PC-3 (cell line): ENCODE measurements around the gene PELO. TPM values are rescaled to one million over a fixed set of nuclear protein-coding genes. Genes with fewer than 3 reads are reported as not detected.

Experiments used
- ATAC-seq: fragments of 200-7000 bp; cut with Tn5 transposase; 2 replicates; pipeline ENCODE4 v1.9.1; 2020; ENCODE audit warnings: mild to moderate bottlenecking, moderate library complexity
- BruUV-seq: library from RNA; stranded (reverse); fragments of 400-500 nt; replicated peaks from 2 replicates; lab custom pipeline; 2021; lab: Mats Ljungman, UMichigan
- CTCF ChIA-PET: fragments of 300-600 bp; sonication (Branson Sonifier 250); formaldehyde crosslinking; loops from one replicate; lab custom pipeline; 2022; ENCODE audit warnings: antibody characterized with exemption; lab: Charles Lee
- POLR2A ChIA-PET: fragments of 300-600 bp; sonication (Branson Sonifier 250); formaldehyde crosslinking; loops from one replicate; lab custom pipeline; 2022; ENCODE audit warnings: antibody characterized with exemption; ENCODE audit not compliant: unreplicated experiment; lab: Charles Lee
- DNase-seq: peaks from one replicate; pipeline ENCODE4 v3.0.0-alpha.2; 2015
- H2AFZ ChIP-seq: fragments of 300-600 bp; sonication (generic); 2 replicates; pipeline ENCODE4 v1.6.0; 2016; ENCODE audit warnings: antibody characterized with exemption, low read length
- H3F3A ChIP-seq: fragments of 300-600 bp; sonication (generic); one replicate; pipeline ENCODE4 v1.6.0; 2017; ENCODE audit warnings: antibody characterized with exemption, low read length, control low read depth, mild to moderate bottlenecking; ENCODE audit not compliant: unreplicated experiment
- H3K27ac ChIP-seq: fragments of 300-600 bp; sonication (generic); 2 replicates; pipeline ENCODE4 v1.5.1; 2016; ENCODE audit warnings: mild to moderate bottlenecking, low read length
- H3K27me3 ChIP-seq: fragments of 300-600 bp; sonication (generic); 2 replicates; pipeline ENCODE4 v1.6.1; 2016; ENCODE audit warnings: low read length, mixed read lengths
- H3K36me3 ChIP-seq: fragments of 300-600 bp; sonication (generic); 2 replicates; pipeline ENCODE4 v1.6.1; 2016; ENCODE audit warnings: low read depth, mixed run types, low read length, mixed read lengths
- H3K4me1 ChIP-seq: fragments of 300-600 bp; sonication (generic); 2 replicates; pipeline ENCODE4 v1.5.1; 2016; ENCODE audit warnings: low read length; ENCODE audit not compliant: insufficient read depth
- H3K4me2 ChIP-seq: fragments of 300-600 bp; sonication (generic); 2 replicates; pipeline ENCODE4 v1.6.0; 2016; ENCODE audit warnings: low read length
- H3K4me3 ChIP-seq: fragments of 300-600 bp; sonication (generic); 2 replicates; pipeline ENCODE4 v1.5.1; 2016; ENCODE audit warnings: mild to moderate bottlenecking, low read length, mixed read lengths
- H3K79me2 ChIP-seq: fragments of 300-600 bp; sonication (generic); 2 replicates; pipeline ENCODE4 v1.6.1; 2017; ENCODE audit warnings: low read length, mixed read lengths
- H3K9ac ChIP-seq: fragments of 300-600 bp; sonication (generic); 2 replicates; pipeline ENCODE4 v1.6.0; 2016; ENCODE audit warnings: mild to moderate bottlenecking, low read length
- H3K9me2 ChIP-seq: fragments of 300-600 bp; sonication (generic); replicated peaks from 2 replicates; pipeline ENCODE4 v1.6.1; 2016; ENCODE audit warnings: mixed run types, low read length, mixed read lengths
- H3K9me3 ChIP-seq: fragments of 300-600 bp; sonication (generic); 2 replicates; pipeline ENCODE4 v1.6.1; 2016; ENCODE audit warnings: low read length, mixed read lengths
- H4K20me1 ChIP-seq: fragments of 300-600 bp; sonication (generic); 2 replicates; pipeline ENCODE4 v1.6.1; 2016; ENCODE audit warnings: low read length, mixed read lengths
- CTCF ChIP-seq: fragments of 300-600 bp; sonication (generic); conservative IDR thresholded peaks from 2 replicates; pipeline ENCODE4 v1.5.1; 2017; ENCODE audit warnings: antibody characterized with exemption, low read depth, mild to moderate bottlenecking, low read length
- EZH2 ChIP-seq: fragments of 300-600 bp; sonication (generic); IDR thresholded peaks from one replicate; pipeline ENCODE4 v1.6.1; 2017; ENCODE audit warnings: antibody characterized with exemption, mild to moderate bottlenecking, low read length; ENCODE audit not compliant: unreplicated experiment
- EZH2phosphoT487 ChIP-seq: fragments of 300-600 bp; sonication (generic); IDR thresholded peaks from 2 replicates; pipeline ENCODE4 v1.6.1; 2018; ENCODE audit warnings: mild to moderate bottlenecking, antibody characterized with exemption, low read length, borderline replicate concordance
- intact Hi-C: fragments of 100-400 bp; cut with micrococcal nuclease; formaldehyde crosslinking; loops from 2 replicates; pipeline ENCODE4 v1.9.0; 2023
- total RNA-seq: library from RNA; depleted of rRNA; stranded (reverse); fragments of >200 nt; gene quantifications from 2 replicates; pipeline ENCODE4 v1.2.3, GENCODE V29; 2014

The PELO gene
- total RNA-seq, 1 experiment from 2014 or later, result 45.3 TPM

GRCh38 chr5:52800394-52801213 lies 12.9 kb downstream of the PELO start:
- intact Hi-C loops, result loop anchor here (5.0 kb wide), 1 partner anchor 108 kb away; no protein-coding TSS in a partner anchor
- peak overlapping the region; percentile 100 for H3K9ac ChIP-seq
- H3K4me3 ChIP-seq, result peak overlapping the region; percentile 77
- H3K9me2 ChIP-seq, result no peaks in the 10 kb centered on the region
- DNase-seq (peak; percentile 64), ATAC-seq (peak; percentile 76)
- peak overlapping the region; percentile 99 for H3K4me2 ChIP-seq
- H3K79me2 ChIP-seq, result peaks cover 73% of the 10 kb centered on the region
- H3K27me3 ChIP-seq, result no peaks in the 10 kb centered on the region
- peak overlapping the region; percentile 99 for H3K27ac ChIP-seq
- H3K36me3 ChIP-seq, result peaks cover 33% of the 10 kb centered on the region
- TSS peak; percentile 80 for BruUV-seq
- no peaks in the 10 kb centered on the region for H3F3A ChIP-seq
- ChIA-PET POLR2A (no interaction called here), CTCF (interaction anchor here (0.6 kb wide), 1 partner anchor 136 kb away, joined by 12 read pairs; no protein-coding TSS in a partner anchor)
- peaks cover 25% of the 10 kb centered on the region for H3K4me1 ChIP-seq
- H2AFZ ChIP-seq, result peak overlapping the region; percentile 73
- TF ChIP-seq CTCF, result no peak
- no peak for TF ChIP-seq EZH2
- no peak for TF ChIP-seq EZH2phosphoT487
- H3K9me3 ChIP-seq, result no peaks in the 10 kb centered on the region
- H4K20me1 ChIP-seq, result peaks cover 47% of the 10 kb centered on the region

- peak; percentile 24 for DNase-seq
- Histone ChIP-seq H3K4me3 (peak overlapping the region; percentile 77), H3K4me1 (peaks cover 25% of the 10 kb centered on the region), H3K9me3 (no peaks in the 10 kb centered on the region), H3K79me2 (peaks cover 81% of the 10 kb centered on the region), H3K27me3 (no peaks in the 10 kb centered on the region), H2AFZ (no peak overlapping the region), H3F3A (no peaks in the 10 kb centered on the region), H3K27ac (peak overlapping the region; percentile 99), H4K20me1 (peaks cover 52% of the 10 kb centered on the region), H3K36me3 (peaks cover 37% of the 10 kb centered on the region), H3K4me2 (peak overlapping the region; percentile 99), H3K9me2 (no peaks in the 10 kb centered on the region), H3K9ac (peak overlapping the region; percentile 100)
- ChIA-PET CTCF (interaction anchor here (0.6 to 1.4 kb wide), 2 partner anchors 114 to 137 kb away, joined by 3 to 12 read pairs; no protein-coding TSS in a partner anchor), POLR2A (interaction anchor here (0.6 kb wide), 1 partner anchor 208 kb away, joined by 3 read pairs; no protein-coding TSS in a partner anchor)
- ATAC-seq, result no peak; the same call in 1 of the 2 replicates
- no TSS peak for BruUV-seq
- TF ChIP-seq CTCF (no peak), EZH2phosphoT487 (no peak), EZH2 (no peak)
- intact Hi-C loops, result loop anchor here (5.0 kb wide), 1 partner anchor 109 kb away; no protein-coding TSS in a partner anchor
These were observed 13.6 kb downstream of the PELO start for GRCh38 chr5:52801329-52801728.
